Smooth muscle cell (in vitro differentiated cells): Measurements from ENCODE around the gene PGBD4. TPM values are rescaled to one million over a fixed set of nuclear protein-coding genes. Genes with fewer than 3 reads are reported as not detected.

Experiments used
- DNase-seq: peaks from one replicate; lab custom pipeline; 2025; ENCODE audit not compliant: unreplicated experiment; lab: John Stamatoyannopoulos, UW
- H2AFZ ChIP-seq: fragments of 200-600 bp; sonication (generic); 2 replicates; pipeline ENCODE4 v1.6.0; 2016; ENCODE audit warnings: antibody characterized with exemption, low read depth, mild to moderate bottlenecking
- H3F3A ChIP-seq: fragments of 200-600 bp; sonication (generic); 2 replicates; pipeline ENCODE4 v1.6.0; 2017; ENCODE audit warnings: antibody characterized with exemption, low read depth
- H3K27ac ChIP-seq: fragments of 200-600 bp; sonication (generic); 2 replicates; pipeline ENCODE4 v1.5.1; 2016; ENCODE audit warnings: low read depth, mild to moderate bottlenecking
- H3K27me3 ChIP-seq: fragments of 200-600 bp; sonication (generic); 2 replicates; pipeline ENCODE4 v1.6.1; 2016; ENCODE audit warnings: low read depth, mild to moderate bottlenecking
- H3K36me3 ChIP-seq: fragments of 200-600 bp; sonication (generic); 2 replicates; pipeline ENCODE4 v1.5.1; 2016; ENCODE audit warnings: low read depth
- H3K4me1 ChIP-seq: fragments of 200-600 bp; sonication (generic); 2 replicates; pipeline ENCODE4 v1.5.1; 2016; ENCODE audit warnings: low read depth
- H3K4me2 ChIP-seq: fragments of 200-600 bp; sonication (generic); 2 replicates; pipeline ENCODE4 v1.6.0; 2016; ENCODE audit warnings: mild to moderate bottlenecking
- H3K4me3 ChIP-seq: fragments of 200-600 bp; sonication (generic); 2 replicates; pipeline ENCODE4 v1.5.1; 2016; ENCODE audit warnings: mild to moderate bottlenecking
- H3K79me2 ChIP-seq: fragments of 200-600 bp; sonication (generic); 2 replicates; pipeline ENCODE4 v1.6.0; 2016; ENCODE audit warnings: low read depth, mild to moderate bottlenecking
- H3K9ac ChIP-seq: fragments of 200-600 bp; sonication (generic); 2 replicates; pipeline ENCODE4 v1.6.0; 2016; ENCODE audit warnings: low read depth
- H3K9me3 ChIP-seq: fragments of 200-600 bp; sonication (generic); replicated peaks from 2 replicates; pipeline ENCODE4 v1.5.1; 2016; ENCODE audit warnings: low read depth
- H4K20me1 ChIP-seq: fragments of 200-600 bp; sonication (generic); 2 replicates; pipeline ENCODE4 v1.6.0; 2016; ENCODE audit warnings: low read depth
- CTCF ChIP-seq: fragments of 200-600 bp; sonication (generic); IDR thresholded peaks from 2 replicates; pipeline ENCODE4 v1.5.1; 2017; ENCODE audit warnings: borderline replicate concordance, mild to moderate bottlenecking, antibody characterized with exemption; ENCODE audit not compliant: insufficient read depth, poor library complexity, severe bottlenecking
- WGBS: methylation state at CpG from one replicate; pipeline ENCODE4 v1.1.7; 2016; ENCODE audit warnings: low lambda C conversion rate; 5-methylcytosine and 5-hydroxymethylcytosine counted together
- polyA plus RNA-seq: library from polyadenylated mRNA; unstranded; fragments of >200 nt; fragmentation: Nextera tagmentation; extraction: Ambion mirVana; gene quantifications from 2 replicates; pipeline ENCODE4 v1.2.1, GENCODE V29; 2016
- total RNA-seq: library from RNA; depleted of rRNA; stranded (reverse); fragments of >200 nt; gene quantifications from 2 replicates; pipeline ENCODE4 v1.2.3, GENCODE V29; 2014

The PGBD4 gene
- total and polyA plus RNA-seq, 2 experiments from 2014 or later: 0.62 to 1.3 TPM

GRCh38 chr15:34078900-34079299, 23.0 kb upstream of the PGBD4 start:
- Histone ChIP-seq H3K4me2 (no peak overlapping the region), H3K9me3 (no peaks in the 10 kb centered on the region), H3K9ac (no peak overlapping the region), H3K4me3 (no peak overlapping the region), H2AFZ (no peak overlapping the region), H4K20me1 (no peaks in the 10 kb centered on the region), H3K27me3 (no peaks in the 10 kb centered on the region), H3K27ac (no peak overlapping the region), H3K36me3 (peaks cover 5% of the 10 kb centered on the region), H3F3A (no peaks in the 10 kb centered on the region), H3K79me2 (no peaks in the 10 kb centered on the region), H3K4me1 (no peaks in the 10 kb centered on the region)
- WGBS: 73% methylated on average over 3 of the region's 3 CpGs
- DNase-seq: no peak
- no peak for TF ChIP-seq CTCF

- WGBS: 57% methylated on average over 4 of the region's 4 CpGs
- no peak for TF ChIP-seq CTCF
- H3K4me2 ChIP-seq: no peak overlapping the region
- no peak overlapping the region for H2AFZ ChIP-seq
- H3K36me3 ChIP-seq: peaks cover 5% of the 10 kb centered on the region
- no peaks in the 10 kb centered on the region for H3F3A ChIP-seq
- no peaks in the 10 kb centered on the region for H4K20me1 ChIP-seq
- no peaks in the 10 kb centered on the region for H3K27me3 ChIP-seq
- no peak overlapping the region for H3K27ac ChIP-seq
- no peaks in the 10 kb centered on the region for H3K79me2 ChIP-seq
- DNase-seq: no peak
- no peak overlapping the region for H3K9ac ChIP-seq
- no peaks in the 10 kb centered on the region for H3K4me1 ChIP-seq
- H3K4me3 ChIP-seq: no peak overlapping the region
- no peaks in the 10 kb centered on the region for H3K9me3 ChIP-seq
Measured at GRCh38 chr15:34079904-34080303, 22.0 kb upstream of the PGBD4 start.

- peaks cover 8% of the 10 kb centered on the region for H3K36me3 ChIP-seq
- WGBS: 95% methylated on average over 7 of the region's 7 CpGs
- no peak for DNase-seq
Measured at GRCh38 chr15:34084086-34084485, 17.8 kb upstream of the PGBD4 start.

More at GRCh38 chr15:34084086-34084485, 17.8 kb upstream of the PGBD4 start:
- H3K79me2 ChIP-seq: no peaks in the 10 kb centered on the region
- H3K9ac ChIP-seq: no peak overlapping the region
- no peaks in the 10 kb centered on the region for H3K9me3 ChIP-seq
- peaks cover 3% of the 10 kb centered on the region for H3F3A ChIP-seq
- H3K4me2 ChIP-seq: no peak overlapping the region
- H3K4me3 ChIP-seq: no peak overlapping the region
- H2AFZ ChIP-seq: no peak overlapping the region
- no peak overlapping the region for H3K27ac ChIP-seq
- no peaks in the 10 kb centered on the region for H4K20me1 ChIP-seq
- no peaks in the 10 kb centered on the region for H3K4me1 ChIP-seq
- TF ChIP-seq CTCF: no peak
- no peaks in the 10 kb centered on the region for H3K27me3 ChIP-seq
